HepG2 (cell line): Measurements from ENCODE around the gene C17orf58. TPM values are rescaled to one million over a fixed set of nuclear protein-coding genes. Genes with fewer than 3 reads are reported as not detected.

ENCODE experiments used
- CENPX ChIP-seq: sonication (generic); formaldehyde crosslinking; IDR thresholded peaks from 2 replicates; pipeline ENCODE4 v1.9.0; 2021; ENCODE audit warnings: mild to moderate bottlenecking, missing genetic modification reagents, moderate library complexity
- DZIP1 ChIP-seq: sonication (generic); formaldehyde crosslinking; IDR thresholded peaks from 2 replicates; pipeline ENCODE4 v1.5.0; 2020; ENCODE audit warnings: mild to moderate bottlenecking, missing genetic modification reagents
- ERF ChIP-seq: IDR thresholded peaks from 2 replicates; pipeline ENCODE4 v1.6.1; 2018; ENCODE audit warnings: missing biosample characterization, missing genetic modification reagents
- KMT2A ChIP-seq: sonication (generic); formaldehyde crosslinking; IDR thresholded peaks from 2 replicates; pipeline ENCODE4 v1.4.0; 2020; ENCODE audit warnings: missing genetic modification reagents
- NR3C1 ChIP-seq: sonication (generic); formaldehyde crosslinking; IDR thresholded peaks from 2 replicates; pipeline ENCODE4 v1.4.0; 2020; ENCODE audit warnings: missing genetic modification reagents
- TAF1 ChIP-seq: sonication (generic); formaldehyde crosslinking; IDR thresholded peaks from 2 replicates; pipeline ENCODE4 v1.4.0; 2020; ENCODE audit warnings: missing genetic modification reagents
- TFDP1 ChIP-seq: IDR thresholded peaks from 2 replicates; pipeline ENCODE4 v1.6.1; 2016; ENCODE audit warnings: missing compliant biosample characterization, missing genetic modification reagents, borderline replicate concordance
- ZFP91 ChIP-seq: sonication (generic); formaldehyde crosslinking; IDR thresholded peaks from 2 replicates; pipeline ENCODE4 v1.9.0; 2022; ENCODE audit warnings: missing genetic modification reagents, mild to moderate bottlenecking, borderline replicate concordance
- ZNF777 ChIP-seq: sonication (generic); formaldehyde crosslinking; IDR thresholded peaks from 2 replicates; pipeline ENCODE4 v1.4.0; 2020; ENCODE audit warnings: missing genetic modification reagents
- polyA plus RNA-seq, 8 experiments: library from polyadenylated mRNA; depleted of rRNA in 3 of 8; stranded (reverse) in 7 of 8; unstranded in 1 of 8; fragments of >200 nt; fragmentation: Illumina TruSeq in 4 of 8; extraction: Trizol in 4 of 8; gene quantifications; 2 replicates each; pipeline versions ENCODE4 v1.2.1 to v1.2.3, GENCODE V29; 2011 to 2016; ENCODE audit warnings: low read depth in 4 of 8, missing spikeins in 1 of 8, mixed read lengths in 1 of 8; ENCODE audit not compliant: insufficient read depth in 1 of 8
- total RNA-seq, 5 experiments: library from RNA; depleted of rRNA; stranded (reverse); fragments of >200 nt; fragmentation: Illumina TruSeq; extraction: Trizol; gene quantifications; 2 replicates each; pipeline ENCODE4 v1.2.3, GENCODE V29; 2016; ENCODE audit warnings: low read depth in 1 of 5
- TF ChIP-seq, protein P1 (sequence below): sonication (generic); formaldehyde crosslinking; IDR thresholded peaks from 2 replicates; pipeline ENCODE4 v1.8.0; 2022; ENCODE audit warnings: low read depth, missing genetic modification reagents

C17orf58 gene
- total and polyA plus RNA-seq, 2 of the 13 experiments (the other 11 are each of a cell fraction or from before 2014, with no cell fraction given): 15.6 to 15.8 TPM

DNA sequence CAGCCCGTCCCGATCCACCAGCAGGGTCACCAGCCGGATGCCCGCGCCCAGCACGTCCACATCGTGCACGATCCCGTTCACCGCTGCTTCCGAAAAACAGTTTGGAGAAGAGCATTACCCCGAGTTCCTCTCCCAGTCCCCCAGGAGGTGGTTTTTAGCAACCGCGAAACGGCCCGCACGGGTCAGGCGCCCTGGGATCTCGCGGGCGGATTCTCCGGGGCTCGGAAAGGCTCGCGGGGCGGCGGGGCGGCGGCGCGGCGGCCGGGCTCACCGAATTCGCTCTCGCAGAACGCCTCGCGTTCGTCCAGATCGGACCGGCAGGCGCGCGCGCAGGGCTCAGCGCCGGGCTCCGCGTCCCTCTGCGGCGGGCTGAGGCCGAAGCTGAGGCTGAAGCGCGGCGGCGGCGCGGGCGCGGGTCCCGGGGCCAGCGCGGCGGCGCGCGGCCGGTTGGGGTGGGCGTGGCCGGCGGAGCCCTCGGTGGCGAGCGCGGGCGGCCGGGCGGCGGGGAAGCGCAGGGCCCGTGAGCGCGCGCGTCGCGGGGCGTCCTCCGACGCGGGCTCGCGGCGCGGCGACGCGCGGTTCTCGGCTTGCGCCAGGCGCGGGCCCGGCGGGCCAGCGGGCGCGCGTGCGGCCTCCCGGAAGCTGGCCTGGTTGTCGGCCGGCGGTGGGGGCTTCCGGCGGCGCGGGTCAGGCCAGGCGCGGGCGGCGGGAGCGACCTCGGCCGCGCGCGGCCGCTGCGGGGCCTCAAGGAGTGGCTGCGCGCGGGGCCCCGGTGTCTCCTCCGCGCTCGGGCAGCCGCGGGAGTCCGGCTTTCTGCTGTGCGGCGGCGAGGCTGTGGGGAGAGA lies 2.9 kb downstream of the C17orf58 start (continued):
- TF ChIP-seq TFDP1 (CRISPR knock-in tag) (no peak), DZIP1 (CRISPR knock-in tag) (peak; percentile 30; the same call in 1 of the 2 replicates), KMT2A (CRISPR knock-in tag) (peak; percentile 75; the same call in 1 of the 2 replicates), TAF1 (CRISPR knock-in tag) (peak; percentile 30; the same call in 1 of the 2 replicates), ZFP91 (peak; percentile 81), ZNF777 (CRISPR knock-in tag) (peak; percentile 97), NR3C1 (0 out of 2 replicates have a peak, but pooled peaks have one; percentile 79), CENPX (CRISPR knock-in tag) (no peak), ERF (CRISPR knock-in tag) (no peak)
- TF ChIP-seq, protein P1, sequence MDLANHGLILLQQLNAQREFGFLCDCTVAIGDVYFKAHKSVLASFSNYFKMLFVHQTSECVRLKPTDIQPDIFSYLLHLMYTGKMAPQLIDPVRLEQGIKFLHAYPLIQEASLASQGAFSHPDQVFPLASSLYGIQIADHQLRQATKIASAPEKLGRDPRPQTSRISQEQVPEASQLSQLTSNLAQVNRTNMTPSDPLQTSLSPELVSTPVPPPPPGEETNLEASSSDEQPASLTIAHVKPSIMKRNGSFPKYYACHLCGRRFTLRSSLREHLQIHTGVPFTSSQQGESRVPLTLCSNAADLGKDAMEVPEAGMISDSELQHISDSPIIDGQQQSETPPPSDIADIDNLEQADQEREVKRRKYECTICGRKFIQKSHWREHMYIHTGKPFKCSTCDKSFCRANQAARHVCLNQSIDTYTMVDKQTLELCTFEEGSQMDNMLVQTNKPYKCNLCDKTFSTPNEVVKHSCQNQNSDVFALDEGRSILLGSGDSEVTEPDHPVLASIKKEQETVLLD (CRISPR knock-in tag): peak; percentile 76
- TF ChIP-seq, all 625 proteins: peak for 161
